Esophagus muscularis mucosa (tissue), 4 donors: Measurements from ENCODE around the gene MPP4. TPM values are rescaled to one million over a fixed set of nuclear protein-coding genes. Genes with fewer than 3 reads are reported as not detected.

ENCODE experiments used
- DNase-seq: peaks from one replicate; pipeline ENCODE4 v3.0.0-alpha.2; 2017; ENCODE audit errors: extremely low spot score
- H3K27ac ChIP-seq, 4 donors: fragments of 200-600 bp; sonication (generic); replicated peaks in 1 of 4; 1 replicate in 3 of 4; 2 replicates in 1 of 4; pipeline ENCODE4 v1.5.1; 2016 to 2019; ENCODE audit warnings: mild to moderate bottlenecking in 1 of 4
- H3K27me3 ChIP-seq, 4 donors: fragments of 200-600 bp; sonication (generic); one replicate each; pipeline versions ENCODE4 v1.5.1 to v1.6.0; 2016 to 2019
- H3K36me3 ChIP-seq, 4 donors: fragments of 200-600 bp; sonication (generic); one replicate each; pipeline ENCODE4 v1.5.1; 2016 to 2019
- H3K4me1 ChIP-seq, 4 donors: fragments of 200-600 bp; sonication (generic); one replicate each; pipeline ENCODE4 v1.5.1; 2016 to 2019
- H3K4me3 ChIP-seq, 4 donors: fragments of 200-600 bp; sonication (generic); 1 replicate in 2 of 4; 2 replicates in 2 of 4; pipeline ENCODE4 v1.5.1; 2016 to 2019; ENCODE audit warnings: mild to moderate bottlenecking in 4 of 4, moderate library complexity in 1 of 4
- H3K9me3 ChIP-seq, 4 donors: fragments of 200-600 bp; sonication (generic); 1 replicate in 3 of 4; 2 replicates in 1 of 4; pipeline ENCODE4 v1.5.1; 2016 to 2019
- CTCF ChIP-seq, 3 experiments: fragments of 200-600 bp in 2 of 3; fragments of 450-650 bp in 1 of 3; sonication (generic) in 2 of 3; IDR thresholded peaks; one replicate each; pipeline ENCODE4 v1.5.1; 2017 to 2019; ENCODE audit warnings: antibody characterized with exemption in 3 of 3, mild to moderate bottlenecking in 2 of 3, moderate library complexity in 1 of 3
- EP300 ChIP-seq: sonication (generic); formaldehyde crosslinking; IDR thresholded peaks from one replicate; pipeline ENCODE4 v1.6.1; 2017; ENCODE audit warnings: antibody characterized with exemption
- POLR2A ChIP-seq: fragments of 450-650 bp; IDR thresholded peaks from one replicate; pipeline ENCODE4 v1.6.1; 2017; ENCODE audit warnings: antibody characterized with exemption, moderate library complexity, mild to moderate bottlenecking, low read depth
- POLR2AphosphoS5 ChIP-seq, 2 donors: sonication (generic); formaldehyde crosslinking; IDR thresholded peaks; one replicate each; pipeline ENCODE4 v1.6.1; 2017; ENCODE audit warnings: antibody characterized with exemption in 2 of 2
- WGBS: methylation state at CpG from one replicate; pipeline ENCODE4 v1.1.5; 2018; 5-methylcytosine and 5-hydroxymethylcytosine counted together
- intact Hi-C: fragments of 100-400 bp; cut with DNase I; formaldehyde crosslinking; loops from one replicate; pipeline ENCODE4 v1.15.1; 2023
- total RNA-seq, 4 donors: library from RNA; depleted of rRNA; stranded (reverse); fragments of >200 nt; gene quantifications; one replicate each; pipeline versions ENCODE4 v1.1.0 to v1.2.1, GENCODE V29; 2016

The MPP4 gene
- under 1 TPM in 1 of 4 donors, not detected in 3; 0.23 TPM for total RNA-seq

GRCh38 chr2:201698588-201699226 lies at the start of gene MPP4:
MPP4 (minus strand) TSS chr2:201698644; CDS start chr2:201693954, 4,690 bp downstream.
- H3K9me3 ChIP-seq: no peaks in the 10 kb centered on the region
- H3K4me3 ChIP-seq: no peak within 1 kb of the TSS
- 58% methylated on average over 3 of the region's 3 CpGs for WGBS
- peaks cover 6 to 19% (median 12%) of the 10 kb centered on the region in 4 donors for H3K4me1 ChIP-seq
- TF ChIP-seq EP300 (no peak), POLR2AphosphoS5 (IDR thresholded peaks at IDR 0.05) (no peak), POLR2A (no peak), CTCF (IDR thresholded peaks at IDR 0.05) (no peak)
- peaks cover 14 to 43% (median 27%) of the 10 kb centered on the region in 4 donors for H3K36me3 ChIP-seq
- intact Hi-C loops: no loop called here
- H3K27ac ChIP-seq: peak within 1 kb of the TSS in 2 of 4 donors; percentile 8 to 16
- no peaks in the 10 kb centered on the region for H3K27me3 ChIP-seq
- DNase-seq: no peak

GRCh38 chr2:201746551-201746950 lies 48.1 kb upstream of the MPP4 start:
- no peak overlapping the region for H3K4me3 ChIP-seq
- H3K27me3 ChIP-seq: no peaks in the 10 kb centered on the region
- intact Hi-C loops: no loop called here
- no peak overlapping the region for H3K27ac ChIP-seq
- TF ChIP-seq POLR2A (no peak), EP300 (no peak), POLR2AphosphoS5 (IDR thresholded peaks at IDR 0.05) (no peak), CTCF (IDR thresholded peaks at IDR 0.05) (no peak)
- WGBS: 86% methylated on average over 6 of the region's 6 CpGs
- no peaks in the 10 kb centered on the region for H3K9me3 ChIP-seq
- H3K36me3 ChIP-seq: peaks cover 12 to 83% (median 62%) of the 10 kb centered on the region in 4 donors
- DNase-seq: no peak
- no peaks in the 10 kb centered on the region for H3K4me1 ChIP-seq

- H3K27me3 ChIP-seq: no peaks in the 10 kb centered on the region
- H3K27ac ChIP-seq: no peak overlapping the region
- TF ChIP-seq POLR2A (no peak), CTCF (IDR thresholded peaks at IDR 0.05) (no peak)
- peaks cover 0 to 5% (median 0%) of the 10 kb centered on the region in 4 donors for H3K9me3 ChIP-seq
- intact Hi-C loops: no loop called here
- H3K36me3 ChIP-seq: peaks cover 37 to 93% (median 69%) of the 10 kb centered on the region in 4 donors
- H3K4me3 ChIP-seq: no peak overlapping the region
- WGBS: 88% methylated on average over 2 of the region's 2 CpGs
- no peak for DNase-seq
- no peaks in the 10 kb centered on the region for H3K4me1 ChIP-seq
Measured at GRCh38 chr2:201735486-201735885, 37.0 kb upstream of the MPP4 start.

- WGBS: 95% methylated on average over 4 of the region's 4 CpGs
- no peaks in the 10 kb centered on the region for H3K4me1 ChIP-seq
- intact Hi-C loops: no loop called here
- peaks cover 0 to 5% (median 0%) of the 10 kb centered on the region in 4 donors for H3K9me3 ChIP-seq
- no peak overlapping the region for H3K4me3 ChIP-seq
- no peak for DNase-seq
- TF ChIP-seq CTCF (IDR thresholded peaks at IDR 0.05) (no peak), POLR2AphosphoS5 (IDR thresholded peaks at IDR 0.05) (no peak), EP300 (no peak), POLR2A (no peak)
- no peak overlapping the region for H3K27ac ChIP-seq
- H3K27me3 ChIP-seq: no peaks in the 10 kb centered on the region
- peaks cover 37 to 91% (median 66%) of the 10 kb centered on the region in 4 donors for H3K36me3 ChIP-seq
Measured at GRCh38 chr2:201734111-201734510, 35.7 kb upstream of the MPP4 start.

GRCh38 chr2:201733544-201733943 lies 35.1 kb upstream of the MPP4 start:
- no peaks in the 10 kb centered on the region for H3K4me1 ChIP-seq
- peaks cover 42 to 92% (median 67%) of the 10 kb centered on the region in 4 donors for H3K36me3 ChIP-seq
- intact Hi-C loops: no loop called here
- 64% methylated on average over 1 of the region's 1 CpG for WGBS
- no peak for DNase-seq
- TF ChIP-seq CTCF (IDR thresholded peaks at IDR 0.05) (no peak), EP300 (no peak), POLR2A (no peak), POLR2AphosphoS5 (IDR thresholded peaks at IDR 0.05) (no peak)
- no peak overlapping the region for H3K27ac ChIP-seq
- H3K9me3 ChIP-seq: peaks cover 0 to 5% (median 0%) of the 10 kb centered on the region in 4 donors
- no peak overlapping the region for H3K4me3 ChIP-seq
- H3K27me3 ChIP-seq: no peaks in the 10 kb centered on the region
